Measurements from ENCODE around the gene CD22.

DNA sequence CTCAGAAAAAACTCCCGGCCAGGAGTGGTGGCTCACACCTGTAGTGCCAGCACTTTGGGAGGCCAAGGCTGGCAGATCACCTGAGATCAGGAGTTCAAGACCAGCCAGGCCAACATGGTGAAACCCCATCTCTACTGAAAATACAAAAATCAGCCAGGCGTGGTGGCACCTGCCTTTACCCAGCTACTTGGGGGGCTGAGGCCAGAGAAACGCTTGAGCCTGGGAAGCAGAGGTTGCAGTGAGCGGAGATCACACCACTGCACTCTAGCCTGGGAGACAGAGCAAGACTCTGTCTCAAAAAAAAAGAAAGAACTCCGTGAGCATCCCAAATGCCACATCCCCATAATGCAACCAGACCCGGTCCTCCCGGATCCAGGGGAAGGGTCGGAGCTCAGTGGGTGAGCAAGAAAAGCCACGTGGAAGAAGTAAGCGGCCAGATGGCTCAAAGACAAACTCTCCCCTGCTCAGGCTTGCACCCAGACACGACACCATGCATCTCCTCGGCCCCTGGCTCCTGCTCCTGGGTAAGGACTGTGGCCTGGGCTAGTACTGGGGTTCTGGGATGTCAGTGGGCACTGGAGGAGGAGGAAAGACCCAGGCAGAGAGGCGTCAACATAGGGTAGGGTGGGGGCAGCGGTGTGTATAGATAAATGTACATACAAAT is 2.7 kb downstream of the CD22 start:
- TF ChIP-seq, protein P1, sequence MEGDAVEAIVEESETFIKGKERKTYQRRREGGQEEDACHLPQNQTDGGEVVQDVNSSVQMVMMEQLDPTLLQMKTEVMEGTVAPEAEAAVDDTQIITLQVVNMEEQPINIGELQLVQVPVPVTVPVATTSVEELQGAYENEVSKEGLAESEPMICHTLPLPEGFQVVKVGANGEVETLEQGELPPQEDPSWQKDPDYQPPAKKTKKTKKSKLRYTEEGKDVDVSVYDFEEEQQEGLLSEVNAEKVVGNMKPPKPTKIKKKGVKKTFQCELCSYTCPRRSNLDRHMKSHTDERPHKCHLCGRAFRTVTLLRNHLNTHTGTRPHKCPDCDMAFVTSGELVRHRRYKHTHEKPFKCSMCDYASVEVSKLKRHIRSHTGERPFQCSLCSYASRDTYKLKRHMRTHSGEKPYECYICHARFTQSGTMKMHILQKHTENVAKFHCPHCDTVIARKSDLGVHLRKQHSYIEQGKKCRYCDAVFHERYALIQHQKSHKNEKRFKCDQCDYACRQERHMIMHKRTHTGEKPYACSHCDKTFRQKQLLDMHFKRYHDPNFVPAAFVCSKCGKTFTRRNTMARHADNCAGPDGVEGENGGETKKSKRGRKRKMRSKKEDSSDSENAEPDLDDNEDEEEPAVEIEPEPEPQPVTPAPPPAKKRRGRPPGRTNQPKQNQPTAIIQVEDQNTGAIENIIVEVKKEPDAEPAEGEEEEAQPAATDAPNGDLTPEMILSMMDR (optimal IDR thresholded peaks at IDR 0.05 in 1 of 3, IDR thresholded peaks at IDR 0.05 in 1 of 3, conservative IDR thresholded peaks at IDR 0.05 in 1 of 3; ENCODE audit: extremely low read depth in 1 of 3, insufficient read depth in 2 of 3, low read length in 3 of 3): no peak
- no peak for TF ChIP-seq EZH2 (IDR thresholded peaks at IDR 0.05; ENCODE audit: low read length)

All from keratinocyte (primary cell).